GM12873 (cell line): ENCODE results near the gene MYCN.

ENCODE experiments used
- TF ChIP-seq, protein P1 (sequence below): IDR thresholded peaks from 2 replicates; pipeline ENCODE4 v1.5.1; 2012; ENCODE audit warnings: low read depth, mild to moderate bottlenecking, moderate library complexity, low read length, control low read depth; ENCODE audit not compliant: insufficient read depth; ENCODE audit errors: missing control alignments

The MYCN gene

GRCh38 chr2:15931319-15931890 lies 8.9 kb upstream of the MYCN start:
- TF ChIP-seq, protein P1, sequence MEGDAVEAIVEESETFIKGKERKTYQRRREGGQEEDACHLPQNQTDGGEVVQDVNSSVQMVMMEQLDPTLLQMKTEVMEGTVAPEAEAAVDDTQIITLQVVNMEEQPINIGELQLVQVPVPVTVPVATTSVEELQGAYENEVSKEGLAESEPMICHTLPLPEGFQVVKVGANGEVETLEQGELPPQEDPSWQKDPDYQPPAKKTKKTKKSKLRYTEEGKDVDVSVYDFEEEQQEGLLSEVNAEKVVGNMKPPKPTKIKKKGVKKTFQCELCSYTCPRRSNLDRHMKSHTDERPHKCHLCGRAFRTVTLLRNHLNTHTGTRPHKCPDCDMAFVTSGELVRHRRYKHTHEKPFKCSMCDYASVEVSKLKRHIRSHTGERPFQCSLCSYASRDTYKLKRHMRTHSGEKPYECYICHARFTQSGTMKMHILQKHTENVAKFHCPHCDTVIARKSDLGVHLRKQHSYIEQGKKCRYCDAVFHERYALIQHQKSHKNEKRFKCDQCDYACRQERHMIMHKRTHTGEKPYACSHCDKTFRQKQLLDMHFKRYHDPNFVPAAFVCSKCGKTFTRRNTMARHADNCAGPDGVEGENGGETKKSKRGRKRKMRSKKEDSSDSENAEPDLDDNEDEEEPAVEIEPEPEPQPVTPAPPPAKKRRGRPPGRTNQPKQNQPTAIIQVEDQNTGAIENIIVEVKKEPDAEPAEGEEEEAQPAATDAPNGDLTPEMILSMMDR = no peak

DNA sequence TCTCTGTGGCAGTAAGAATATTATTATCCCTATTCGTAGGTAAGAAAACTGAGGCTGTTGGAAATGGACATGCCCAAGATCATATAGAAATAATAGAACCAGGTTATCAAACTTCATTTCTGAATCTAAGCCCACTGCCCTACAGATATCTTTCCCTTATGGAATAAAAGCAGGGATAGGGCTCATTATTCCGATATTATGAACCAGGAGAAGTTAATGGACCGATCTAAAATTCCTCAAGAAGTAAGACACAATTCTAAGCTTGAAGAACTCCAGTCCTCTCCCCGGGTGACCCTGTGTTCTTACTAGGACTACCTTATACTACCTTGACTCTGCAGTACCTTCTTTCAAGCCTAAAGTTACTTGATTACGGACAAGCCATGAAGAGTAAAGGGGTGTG lies 8.4 kb upstream of the MYCN start:
- TF ChIP-seq, protein P1 = no peak

DNA sequence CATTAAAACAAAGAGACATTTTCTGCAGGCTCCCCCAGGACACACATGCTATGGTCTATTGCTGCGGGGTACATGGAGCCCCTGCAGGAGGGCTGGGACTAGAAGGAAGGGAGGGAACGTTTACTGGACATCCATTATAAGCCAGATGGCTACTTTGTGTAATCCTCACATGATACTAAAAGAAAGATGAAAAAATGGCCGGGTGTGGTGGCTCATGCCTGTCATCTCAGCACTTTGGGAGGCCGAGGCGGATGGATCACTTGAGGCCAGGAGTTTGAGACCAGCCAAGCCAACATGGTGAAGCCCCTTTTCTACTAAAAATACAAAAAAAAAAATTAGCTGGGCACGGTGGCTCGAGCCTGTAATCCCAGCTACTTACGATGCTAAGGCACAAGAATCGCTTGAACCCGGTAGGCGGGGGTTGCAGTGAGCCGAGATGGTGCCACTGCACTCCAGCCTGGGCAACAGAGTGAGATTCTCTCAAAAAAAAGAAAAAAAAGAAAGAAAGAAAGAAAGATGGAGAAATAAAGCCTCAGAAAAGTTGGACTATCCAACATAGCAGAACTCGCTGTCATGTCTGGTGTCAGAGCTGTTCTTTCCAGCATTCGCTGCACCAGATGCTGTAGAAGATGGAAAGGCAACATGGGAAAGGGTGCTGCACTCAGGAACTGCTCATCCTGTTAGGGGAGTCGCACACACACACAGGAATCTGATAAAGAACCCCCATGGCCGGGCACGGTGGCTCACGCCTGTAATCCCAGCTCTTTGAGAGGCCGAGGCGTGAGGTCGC lies 7.8 kb upstream of the MYCN start:
- TF ChIP-seq, protein P1 = no peak

GRCh38 chr2:15933184-15933845 lies 7.0 kb upstream of the MYCN start:
- TF ChIP-seq, protein P1 = no peak

GRCh38 chr2:15934291-15934945 lies 5.9 kb upstream of the MYCN start:
- TF ChIP-seq, protein P1 = no peak

- TF ChIP-seq, protein P1 = no peak
Measured at GRCh38 chr2:15935189-15935588, 5.2 kb upstream of the MYCN start.

DNA sequence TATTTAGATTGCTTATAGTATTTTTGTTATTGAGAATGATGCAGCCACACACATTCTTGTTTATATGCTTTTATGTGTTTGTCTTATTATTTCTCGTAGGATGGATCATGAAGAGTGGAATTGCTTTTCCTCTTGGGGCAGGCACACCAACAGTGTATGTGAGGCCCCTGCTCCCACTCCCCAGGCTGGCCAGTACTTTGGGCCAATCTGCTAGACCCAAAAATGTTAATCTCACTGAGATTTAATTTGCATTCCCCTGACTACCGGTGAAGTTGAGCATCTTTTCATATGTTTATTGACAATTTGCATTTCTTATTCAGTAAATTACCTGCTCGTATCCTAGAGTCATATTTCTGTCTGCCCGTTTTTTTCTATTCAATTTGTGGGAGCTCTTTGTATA lies 4.7 kb upstream of the MYCN start:
- TF ChIP-seq, protein P1 = no peak
